GM12873 (cell line): ENCODE results near the gene TXNDC17.

Experiments
- TF ChIP-seq, protein P1 (sequence below): IDR thresholded peaks from 2 replicates; pipeline ENCODE4 v1.5.1; 2012; ENCODE audit warnings: low read depth, mild to moderate bottlenecking, moderate library complexity, low read length, control low read depth; ENCODE audit not compliant: insufficient read depth; ENCODE audit errors: missing control alignments

The TXNDC17 gene

DNA sequence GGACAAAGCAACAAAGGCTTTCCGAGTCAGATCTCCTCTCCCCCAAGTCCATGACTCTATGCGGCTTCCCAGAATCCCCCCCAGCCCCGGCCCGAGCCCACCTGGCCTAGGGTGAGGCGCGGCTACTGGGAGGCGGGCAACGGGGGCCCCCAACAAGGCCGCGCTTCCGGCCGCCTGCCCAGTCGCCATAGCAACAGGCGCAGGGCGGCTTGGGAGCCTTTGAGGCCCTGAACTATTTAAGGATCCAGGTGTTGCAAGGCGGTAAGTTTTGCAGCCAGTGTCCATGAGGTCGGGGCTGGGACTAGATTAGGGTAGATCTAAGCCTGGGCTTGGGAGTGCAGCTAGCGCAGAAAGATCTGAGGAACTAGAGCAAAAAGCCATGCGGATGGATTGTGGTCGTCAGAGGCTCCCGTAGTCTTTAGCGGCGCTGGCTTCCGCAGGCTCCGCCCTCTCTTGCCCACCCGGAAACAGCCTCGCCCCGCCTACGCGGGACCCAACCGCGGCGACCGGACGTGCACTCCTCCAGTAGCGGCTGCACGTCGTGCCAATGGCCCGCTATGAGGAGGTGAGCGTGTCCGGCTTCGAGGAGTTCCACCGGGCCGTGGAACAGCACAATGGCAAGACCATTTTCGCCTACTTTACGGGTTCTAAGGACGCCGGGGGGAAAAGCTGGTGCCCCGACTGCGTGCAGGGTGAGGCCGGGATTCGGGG lies at the start of gene TXNDC17, which contains the start of gene KIAA0753:
Gene TXNDC17 (plus strand): TSS at position 525 of the 711 bp plus-strand sequence. CDS start 23 bp downstream, at position 548.
Gene KIAA0753 (minus strand): TSS at position 176 of the 711 bp plus-strand sequence. CDS start 5,608 bp downstream, outside the sequence.
- TF ChIP-seq, protein P1, sequence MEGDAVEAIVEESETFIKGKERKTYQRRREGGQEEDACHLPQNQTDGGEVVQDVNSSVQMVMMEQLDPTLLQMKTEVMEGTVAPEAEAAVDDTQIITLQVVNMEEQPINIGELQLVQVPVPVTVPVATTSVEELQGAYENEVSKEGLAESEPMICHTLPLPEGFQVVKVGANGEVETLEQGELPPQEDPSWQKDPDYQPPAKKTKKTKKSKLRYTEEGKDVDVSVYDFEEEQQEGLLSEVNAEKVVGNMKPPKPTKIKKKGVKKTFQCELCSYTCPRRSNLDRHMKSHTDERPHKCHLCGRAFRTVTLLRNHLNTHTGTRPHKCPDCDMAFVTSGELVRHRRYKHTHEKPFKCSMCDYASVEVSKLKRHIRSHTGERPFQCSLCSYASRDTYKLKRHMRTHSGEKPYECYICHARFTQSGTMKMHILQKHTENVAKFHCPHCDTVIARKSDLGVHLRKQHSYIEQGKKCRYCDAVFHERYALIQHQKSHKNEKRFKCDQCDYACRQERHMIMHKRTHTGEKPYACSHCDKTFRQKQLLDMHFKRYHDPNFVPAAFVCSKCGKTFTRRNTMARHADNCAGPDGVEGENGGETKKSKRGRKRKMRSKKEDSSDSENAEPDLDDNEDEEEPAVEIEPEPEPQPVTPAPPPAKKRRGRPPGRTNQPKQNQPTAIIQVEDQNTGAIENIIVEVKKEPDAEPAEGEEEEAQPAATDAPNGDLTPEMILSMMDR = no peak

DNA sequence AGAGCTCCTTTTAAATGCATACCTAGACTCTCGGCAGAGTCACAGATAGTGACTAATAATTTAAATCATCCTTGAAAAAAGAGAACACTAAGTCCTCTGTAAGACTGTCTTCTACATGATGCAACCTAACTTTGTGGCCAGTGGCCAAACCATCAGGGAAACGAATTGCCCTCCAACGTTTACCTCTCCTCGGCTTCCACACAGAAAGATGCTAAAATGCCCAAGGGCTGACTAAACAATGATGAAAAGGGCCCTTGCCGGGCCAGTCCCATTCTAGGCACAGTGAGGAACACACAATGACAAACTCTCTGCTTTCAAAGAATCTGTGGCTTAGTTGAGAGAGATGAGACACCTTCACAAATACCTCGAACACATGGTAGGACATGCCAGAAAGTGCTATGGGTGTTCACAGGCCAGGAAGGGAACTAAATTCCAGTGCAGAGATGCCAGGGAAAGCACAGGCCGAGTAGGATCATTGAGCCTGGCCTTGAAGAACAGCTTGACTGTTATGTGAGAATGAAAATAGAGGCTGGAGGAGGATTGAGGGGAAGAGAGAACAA lies 49.2 kb upstream of the TXNDC17 start:
- TF ChIP-seq, protein P1 = no peak

DNA sequence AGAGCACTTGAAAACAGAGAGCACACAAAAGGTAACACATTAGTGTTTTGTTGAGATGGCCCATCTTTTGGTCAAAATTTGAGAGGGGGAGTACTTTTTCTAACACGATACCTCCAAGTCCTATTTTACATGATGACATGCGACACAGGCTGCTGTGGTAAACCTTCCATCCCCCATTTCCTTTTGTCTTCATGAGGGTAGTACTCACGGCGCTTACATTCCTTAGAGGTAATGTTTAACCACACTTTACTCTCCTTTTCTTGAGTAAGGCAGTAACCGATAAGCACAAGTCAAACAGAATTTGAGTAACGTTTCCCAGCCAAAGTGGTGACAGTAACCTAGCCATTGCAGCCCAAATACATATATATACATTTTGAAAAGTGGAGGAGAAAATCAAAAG lies 48.7 kb upstream of the TXNDC17 start:
- TF ChIP-seq, protein P1 = no peak

DNA sequence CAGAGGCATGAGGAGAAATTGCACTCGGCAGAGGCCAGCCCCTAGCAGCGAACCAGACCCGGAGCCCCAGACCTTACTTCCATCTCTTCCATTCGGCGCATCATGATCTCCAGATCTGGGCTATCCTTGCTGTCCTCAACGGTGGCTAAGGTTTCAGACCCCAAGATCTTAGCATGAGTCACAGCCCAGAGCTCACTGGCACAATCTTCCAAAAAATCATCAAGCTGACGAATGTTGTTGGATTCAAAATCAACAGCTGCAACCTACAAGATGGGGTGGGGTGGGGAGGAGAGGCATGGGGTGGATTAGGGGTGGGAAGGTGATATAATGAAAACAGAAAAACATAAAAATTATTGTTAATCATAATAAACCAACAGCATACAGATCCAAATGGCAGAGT lies 44.8 kb upstream of the TXNDC17 start:
- TF ChIP-seq, protein P1 = no peak

GRCh38 chr17:6596511-6596910 lies 44.3 kb upstream of the TXNDC17 start:
- TF ChIP-seq, protein P1 = no peak

DNA sequence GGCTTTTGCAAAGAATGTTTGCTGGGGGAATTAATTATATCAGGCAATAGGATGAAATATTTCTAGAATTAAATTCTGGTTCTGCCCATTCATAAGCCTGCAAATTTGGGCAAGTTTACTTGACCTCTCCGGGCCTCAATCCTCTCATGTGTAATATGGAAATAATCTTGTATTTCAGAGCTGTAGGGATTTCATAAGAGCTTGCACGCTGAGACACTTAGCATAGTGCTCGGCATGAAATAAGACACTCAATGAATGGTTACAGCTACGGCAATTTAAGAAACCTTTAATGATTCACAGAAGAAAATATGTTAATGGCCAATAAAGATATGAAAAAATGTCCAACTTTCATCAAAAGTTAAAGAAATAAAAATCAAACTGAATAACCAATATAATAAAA lies 43.9 kb upstream of the TXNDC17 start:
- TF ChIP-seq, protein P1 = no peak

DNA sequence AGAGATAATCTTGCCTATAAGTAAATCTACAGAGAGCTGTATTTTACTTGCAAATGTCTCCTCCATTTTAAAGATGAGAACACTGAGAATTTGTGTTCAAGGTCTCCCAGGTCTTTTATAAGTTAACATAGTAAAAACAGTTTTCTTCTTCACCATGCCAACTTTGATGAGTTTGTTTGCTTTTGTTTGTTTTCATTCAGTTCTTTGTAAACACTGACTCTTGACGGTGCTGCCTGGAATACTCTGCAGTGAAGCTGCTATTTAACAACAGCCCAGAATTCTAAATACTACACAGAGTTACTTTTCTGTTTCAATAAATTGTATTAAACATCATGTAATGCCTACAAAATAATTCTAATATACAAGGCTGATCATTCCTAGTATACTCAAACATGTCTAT lies 43.1 kb upstream of the TXNDC17 start:
- TF ChIP-seq, protein P1 = no peak
